IgD-negative memory B cell (primary cell): Measurements from ENCODE around the gene CD33. TPM values are rescaled to one million over a fixed set of nuclear protein-coding genes. Genes with fewer than 3 reads are reported as not detected.
A peak's percentile ranks its signal among the peaks of the same experiment; 100 is the strongest.
"Not testable (repeated sequence)": the region's sequence is repeated elsewhere in the genome, so short reads cannot be mapped to it uniquely, and the experiment has no call there.

Experiments
- H3K27ac Mint-ChIP-seq, 3 donors: one replicate each; pipeline ENCODE4 v1.8.0; 2020 to 2022; ENCODE audit warnings: mild to moderate bottlenecking in 3 of 3, mixed read lengths in 3 of 3, moderate library complexity in 1 of 3
- H3K27me3 Mint-ChIP-seq: one replicate; pipeline ENCODE4 v1.8.0; 2021; ENCODE audit warnings: mixed read lengths
- H3K36me3 Mint-ChIP-seq: one replicate; pipeline ENCODE4 v1.8.0; 2020; ENCODE audit warnings: mild to moderate bottlenecking, mixed read lengths
- H3K4me1 Mint-ChIP-seq, 3 donors: one replicate each; pipeline ENCODE4 v1.8.0; 2020 to 2022; ENCODE audit warnings: mixed read lengths in 3 of 3, mild to moderate bottlenecking in 1 of 3
- H3K4me3 Mint-ChIP-seq, 4 donors: one replicate each; pipeline ENCODE4 v1.8.0; 2020 to 2022; ENCODE audit warnings: mild to moderate bottlenecking in 4 of 4, mixed read lengths in 4 of 4, moderate library complexity in 3 of 4
- H3K9me3 Mint-ChIP-seq, 3 donors: one replicate each; pipeline ENCODE4 v1.8.0; 2020 to 2021; ENCODE audit warnings: mixed read lengths in 3 of 3, mild to moderate bottlenecking in 1 of 3
- polyA plus RNA-seq: library from polyadenylated mRNA; unstranded; fragments of 300-500 nt; fragmentation: Illumina TruSeq; gene quantifications from one replicate; pipeline ENCODE4 v1.2.3, GENCODE V29; 2021

CD33 gene
- 0.55 TPM for polyA plus RNA-seq

DNA sequence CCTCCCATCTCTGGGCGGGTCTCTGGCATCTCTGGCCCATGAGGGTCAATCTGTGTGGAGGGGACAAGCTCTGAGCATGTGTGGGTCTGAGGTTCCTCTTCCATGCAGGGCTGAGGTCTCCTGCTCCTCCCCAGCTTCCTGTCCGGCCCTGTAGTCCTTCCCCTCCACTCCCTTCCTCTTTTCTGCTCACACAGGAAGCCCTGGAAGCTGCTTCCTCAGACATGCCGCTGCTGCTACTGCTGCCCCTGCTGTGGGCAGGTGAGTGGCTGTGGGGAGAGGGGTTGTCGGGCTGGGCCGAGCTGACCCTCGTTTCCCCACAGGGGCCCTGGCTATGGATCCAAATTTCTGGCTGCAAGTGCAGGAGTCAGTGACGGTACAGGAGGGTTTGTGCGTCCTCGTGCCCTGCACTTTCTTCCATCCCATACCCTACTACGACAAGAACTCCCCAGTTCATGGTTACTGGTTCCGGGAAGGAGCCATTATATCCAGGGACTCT is at the start of gene CD33:
Gene CD33 (plus strand): TSS at position 183 of the 496 bp plus-strand sequence. CDS start 39 bp downstream, at position 222.
- H3K27me3 Mint-ChIP-seq: peaks cover 26% of the 10 kb centered on the region
- H3K4me1 Mint-ChIP-seq, H3K4me3 Mint-ChIP-seq, H3K27ac Mint-ChIP-seq, H3K36me3 Mint-ChIP-seq, H3K9me3 Mint-ChIP-seq: not testable (repeated sequence)

DNA sequence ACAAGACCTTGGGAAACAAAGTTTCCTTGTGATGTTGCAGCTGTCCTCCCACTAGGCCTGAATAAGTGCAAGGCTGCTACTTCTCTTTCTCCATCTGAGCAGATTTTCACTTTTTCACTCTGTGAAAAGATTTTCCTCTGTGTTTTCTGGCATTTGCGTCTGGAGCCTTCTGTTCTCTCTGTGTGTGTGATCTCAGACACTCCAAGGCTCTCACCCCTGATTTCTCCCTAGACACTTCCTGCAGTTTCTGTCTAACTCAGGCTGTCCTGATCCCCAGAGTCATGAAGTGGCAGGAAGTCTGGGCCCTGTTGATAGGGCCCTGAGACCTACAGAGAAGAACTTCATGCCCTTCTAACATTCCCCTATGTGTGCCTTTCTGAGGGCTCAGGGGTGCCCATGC is 45.6 kb upstream of the CD33 start:
- peak overlapping the region in 1 of 4 donors; percentile 17 for H3K4me3 Mint-ChIP-seq
- H3K27ac Mint-ChIP-seq: peak overlapping the region in 1 of 3 donors; percentile 13
- H3K4me1 Mint-ChIP-seq: no peaks in the 10 kb centered on the region
- no peaks in the 10 kb centered on the region for H3K9me3 Mint-ChIP-seq
- H3K36me3 Mint-ChIP-seq: no peaks in the 10 kb centered on the region
- H3K27me3 Mint-ChIP-seq: peaks cover 5% of the 10 kb centered on the region

DNA sequence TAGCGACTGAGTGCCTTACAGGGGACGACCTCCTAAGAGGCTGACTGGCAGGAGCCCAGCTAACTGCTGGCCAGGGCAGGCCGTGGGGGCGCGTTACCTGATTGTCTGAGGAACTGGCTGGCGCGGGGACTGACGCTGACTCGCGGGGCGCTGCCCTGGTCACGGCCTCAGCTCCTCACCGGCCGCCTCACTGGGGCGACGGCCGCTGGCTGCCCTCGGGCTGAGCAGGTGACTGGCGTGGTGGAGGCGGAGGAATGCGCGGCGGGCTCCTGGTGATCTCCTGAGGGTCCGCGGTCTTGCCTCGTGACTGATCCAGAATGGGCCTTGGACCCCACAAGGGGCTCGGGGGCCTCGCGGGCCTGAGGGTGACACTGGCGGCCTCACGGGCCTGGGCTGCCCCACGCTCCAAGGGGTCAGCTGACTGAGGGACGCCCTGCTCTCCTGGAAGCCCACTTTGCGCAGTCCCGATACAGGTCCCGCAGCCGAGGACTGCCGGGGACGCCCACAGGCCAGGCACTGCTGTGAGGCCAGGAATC is 43.4 kb upstream of the CD33 start:
- Mint-ChIP-seq H3K4me1 (no peaks in the 10 kb centered on the region), H3K36me3 (no peaks in the 10 kb centered on the region), H3K4me3 (no peak overlapping the region), H3K27ac (no peak overlapping the region), H3K27me3 (peaks cover 14% of the 10 kb centered on the region), H3K9me3 (no peaks in the 10 kb centered on the region)

DNA sequence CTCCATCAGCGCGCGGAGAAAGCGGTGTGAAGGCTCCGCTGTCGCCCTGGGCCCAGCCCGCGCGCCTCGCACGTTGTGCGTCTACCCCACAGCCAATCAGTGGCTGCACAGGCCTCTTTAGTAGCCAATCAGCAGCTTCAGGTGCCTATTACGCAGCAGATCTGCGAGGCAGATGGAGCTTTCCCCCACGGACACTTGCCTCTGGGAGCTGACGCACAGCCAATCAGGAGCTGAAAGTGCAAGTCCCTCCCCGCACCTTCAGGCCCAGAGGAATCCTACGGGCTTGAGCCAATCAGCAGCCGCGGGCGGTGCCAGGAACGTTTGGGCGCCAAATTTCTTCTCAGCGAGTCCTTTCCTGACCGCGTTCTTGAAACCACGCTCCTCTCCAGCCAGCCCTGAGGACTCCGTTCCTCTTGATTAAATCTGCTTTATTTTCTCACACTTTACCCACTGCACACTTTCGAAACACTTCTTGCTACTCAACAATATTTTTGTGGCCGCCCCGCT is 42.9 kb upstream of the CD33 start:
- H3K27ac Mint-ChIP-seq: no peak overlapping the region

DNA sequence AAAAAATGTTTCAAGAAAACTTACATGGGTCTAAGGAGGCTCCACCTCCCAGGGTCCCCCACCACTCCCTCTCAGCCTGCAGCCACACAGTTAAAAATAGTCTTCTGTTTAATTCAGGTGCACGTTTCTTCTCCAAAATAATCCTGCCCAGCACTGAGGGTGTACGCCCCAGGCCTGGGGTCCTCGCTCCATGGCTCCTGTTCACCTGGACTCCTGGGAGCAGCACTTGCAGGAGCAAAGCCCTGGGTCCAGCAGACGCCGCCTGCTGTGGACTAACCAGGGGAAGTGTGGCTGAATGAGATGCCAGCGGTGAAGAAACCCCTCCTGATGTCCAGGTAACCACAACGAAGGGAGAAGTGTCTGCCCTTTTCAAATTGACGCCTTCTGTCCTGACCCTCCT is 41.3 kb upstream of the CD33 start:
- no peak overlapping the region for H3K27ac Mint-ChIP-seq
- peaks cover 0 to 2% (median 0%) of the 10 kb centered on the region in 3 donors for H3K9me3 Mint-ChIP-seq
- peaks cover 16% of the 10 kb centered on the region for H3K27me3 Mint-ChIP-seq
- H3K4me1 Mint-ChIP-seq: no peaks in the 10 kb centered on the region
- no peaks in the 10 kb centered on the region for H3K36me3 Mint-ChIP-seq
- H3K4me3 Mint-ChIP-seq: no peak overlapping the region

More for the DNA sequence above, 42.9 kb upstream of the CD33 start:
- Mint-ChIP-seq H3K27me3 (peaks cover 14% of the 10 kb centered on the region), H3K36me3 (no peaks in the 10 kb centered on the region), H3K9me3 (no peaks in the 10 kb centered on the region), H3K4me1 (no peaks in the 10 kb centered on the region), H3K4me3 (peak overlapping the region in 1 of 4 donors; percentile 17)

DNA sequence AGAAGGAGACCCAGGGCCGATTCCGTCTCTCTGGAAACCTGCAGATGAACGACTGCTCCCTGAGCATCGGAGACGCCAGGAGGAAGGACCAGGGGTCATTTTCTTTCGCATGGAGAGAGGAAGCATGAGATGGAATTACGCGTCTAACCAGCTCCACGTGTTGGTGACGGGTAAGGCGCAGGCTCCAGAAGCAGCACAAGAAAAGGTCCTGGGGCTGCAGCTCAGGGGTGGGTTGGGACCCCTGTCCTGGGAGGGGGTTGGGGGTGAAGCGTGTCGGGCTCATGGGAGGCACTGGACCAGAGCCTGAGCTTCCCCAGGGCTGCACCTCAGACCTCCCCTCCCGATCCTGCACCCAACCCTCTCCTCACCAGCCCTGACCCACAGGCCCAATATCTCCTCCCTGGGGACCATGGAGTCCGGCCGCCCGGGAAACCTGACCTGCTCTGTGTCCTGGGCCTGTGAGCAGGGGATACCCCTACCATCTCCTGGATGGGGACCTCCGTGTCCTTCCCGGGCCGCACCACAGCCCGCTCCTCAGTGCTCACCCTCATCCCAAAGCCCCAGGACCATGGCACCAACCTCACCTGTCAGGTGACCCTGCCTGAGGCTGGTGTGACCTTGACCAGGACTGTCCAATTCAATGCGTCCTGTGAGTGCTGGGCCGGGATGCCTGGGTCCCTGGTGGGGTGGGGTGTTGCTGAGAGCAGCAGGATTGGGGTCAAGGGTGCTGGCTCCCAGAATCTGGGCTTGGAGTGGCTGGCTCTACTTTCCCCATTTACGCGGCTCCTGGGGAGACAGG is 39.6 kb upstream of the CD33 start:
- peaks cover 17% of the 10 kb centered on the region for H3K27me3 Mint-ChIP-seq
- H3K9me3 Mint-ChIP-seq: peaks cover 0 to 2% (median 0%) of the 10 kb centered on the region in 3 donors
- no peak overlapping the region for H3K4me3 Mint-ChIP-seq
- no peaks in the 10 kb centered on the region for H3K4me1 Mint-ChIP-seq
- H3K27ac Mint-ChIP-seq: peak overlapping the region in 1 of 3 donors; percentile 43
- H3K36me3 Mint-ChIP-seq: no peaks in the 10 kb centered on the region

DNA sequence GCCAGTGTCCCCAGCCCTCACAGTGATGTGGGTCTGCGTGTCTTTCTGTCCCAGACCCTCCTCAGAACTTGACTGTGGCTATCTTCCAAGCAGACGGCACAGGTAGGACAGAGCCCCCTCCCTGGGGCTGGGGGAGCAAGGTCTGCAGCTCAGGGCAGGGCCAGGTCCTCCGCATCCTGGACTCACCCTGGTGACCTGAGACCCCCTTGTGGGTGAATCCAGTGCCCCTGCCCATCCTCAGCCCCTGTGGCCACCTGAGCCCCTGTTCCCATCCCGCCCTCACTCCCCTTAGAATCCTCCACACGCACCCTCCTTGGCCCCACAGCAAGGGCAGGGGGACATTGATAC is 39.0 kb upstream of the CD33 start:
- H3K4me1 Mint-ChIP-seq: no peaks in the 10 kb centered on the region
- H3K9me3 Mint-ChIP-seq: peaks cover 0 to 2% (median 0%) of the 10 kb centered on the region in 3 donors
- H3K4me3 Mint-ChIP-seq: no peak overlapping the region
- no peaks in the 10 kb centered on the region for H3K36me3 Mint-ChIP-seq
- H3K27me3 Mint-ChIP-seq: peaks cover 20% of the 10 kb centered on the region
- H3K27ac Mint-ChIP-seq: no peak overlapping the region

DNA sequence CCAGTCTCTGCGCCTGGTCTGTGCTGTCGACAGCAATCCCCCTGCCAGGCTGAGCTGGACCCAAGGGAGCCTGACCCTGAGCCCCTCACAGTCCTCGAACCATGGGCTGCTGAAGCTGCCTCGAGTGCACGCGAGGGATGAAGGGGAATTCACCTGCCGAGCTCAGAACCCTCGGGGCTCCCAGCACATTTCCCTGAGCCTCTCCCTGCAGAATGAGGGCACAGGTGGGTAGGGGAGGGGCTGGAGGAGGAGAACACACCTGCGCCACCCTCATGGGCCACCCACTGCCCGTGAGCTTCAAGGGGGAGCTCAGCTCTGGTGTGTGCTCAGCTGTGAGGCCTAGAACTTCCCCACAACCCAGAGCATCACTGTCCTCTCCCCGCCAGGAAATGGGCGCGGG is 38.6 kb upstream of the CD33 start:
- Mint-ChIP-seq H3K36me3 (no peaks in the 10 kb centered on the region), H3K9me3 (peaks cover 0 to 2% (median 0%) of the 10 kb centered on the region in 3 donors), H3K4me3 (no peak overlapping the region), H3K4me1 (no peaks in the 10 kb centered on the region), H3K27ac (no peak overlapping the region), H3K27me3 (peaks cover 20% of the 10 kb centered on the region)

DNA sequence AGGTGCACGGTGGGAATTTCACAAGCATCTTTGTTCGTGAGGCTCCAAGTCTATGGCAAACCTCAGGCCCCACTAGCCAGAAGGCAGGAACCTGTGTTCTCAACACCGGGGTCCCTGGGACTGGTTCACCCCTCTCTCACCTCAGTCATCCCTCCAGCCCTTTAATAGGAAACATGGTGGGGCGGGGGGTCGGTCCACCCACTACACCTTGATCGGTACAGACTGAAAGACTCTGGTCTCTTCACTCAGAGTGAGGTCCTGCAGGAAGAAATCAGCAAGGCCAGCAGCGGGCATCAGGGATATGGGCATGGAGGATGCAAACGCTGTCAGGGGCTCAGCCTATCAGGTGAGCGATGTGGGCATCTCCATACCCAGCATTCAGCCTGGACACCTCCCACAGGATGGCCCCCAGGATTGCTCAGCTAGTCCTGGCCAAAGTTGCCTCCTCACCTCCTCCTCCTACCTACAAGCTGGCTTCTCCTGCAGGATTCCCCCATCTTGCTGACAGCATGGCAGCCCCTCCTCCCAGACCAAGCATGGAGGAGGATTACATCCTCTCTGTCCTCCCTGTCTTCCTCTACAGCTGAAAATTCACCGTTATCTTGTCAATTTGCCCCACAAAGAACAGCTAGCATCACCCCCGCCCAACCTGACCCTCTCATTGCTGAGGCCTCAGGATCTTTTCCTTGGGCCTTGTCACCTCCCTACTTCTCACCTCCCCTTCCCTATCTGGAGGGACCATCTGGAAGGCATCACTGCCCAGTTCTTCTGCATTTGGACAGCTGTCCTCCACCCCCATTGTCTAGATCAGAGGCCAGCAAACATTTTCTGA is 37.3 kb upstream of the CD33 start:
- no peak overlapping the region for H3K4me3 Mint-ChIP-seq
- H3K36me3 Mint-ChIP-seq: no peaks in the 10 kb centered on the region
- H3K9me3 Mint-ChIP-seq: peaks cover 0 to 2% (median 0%) of the 10 kb centered on the region in 3 donors
- H3K4me1 Mint-ChIP-seq: no peaks in the 10 kb centered on the region
- peaks cover 21% of the 10 kb centered on the region for H3K27me3 Mint-ChIP-seq
- no peak overlapping the region for H3K27ac Mint-ChIP-seq

DNA sequence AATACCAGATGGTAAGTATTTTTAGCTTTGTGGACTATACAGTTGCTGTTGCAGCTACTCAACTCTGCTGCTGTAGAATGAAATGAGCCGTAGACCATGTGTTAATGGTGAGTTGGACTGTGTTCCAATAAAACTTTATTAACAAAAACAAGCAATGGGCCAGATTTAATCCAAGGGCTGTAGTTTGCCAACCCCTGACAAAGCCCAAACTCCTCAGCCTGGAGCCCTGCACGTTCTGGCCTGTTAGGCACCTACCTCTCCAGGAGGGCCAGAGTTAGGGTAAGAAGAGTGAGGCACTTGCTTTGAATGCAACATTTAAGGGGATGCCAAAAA is 36.7 kb upstream of the CD33 start:
- Mint-ChIP-seq H3K27me3 (peaks cover 21% of the 10 kb centered on the region), H3K4me1 (no peaks in the 10 kb centered on the region), H3K27ac (no peak overlapping the region), H3K36me3 (no peaks in the 10 kb centered on the region), H3K9me3 (peaks cover 0 to 2% (median 0%) of the 10 kb centered on the region in 3 donors), H3K4me3 (no peak overlapping the region)

DNA sequence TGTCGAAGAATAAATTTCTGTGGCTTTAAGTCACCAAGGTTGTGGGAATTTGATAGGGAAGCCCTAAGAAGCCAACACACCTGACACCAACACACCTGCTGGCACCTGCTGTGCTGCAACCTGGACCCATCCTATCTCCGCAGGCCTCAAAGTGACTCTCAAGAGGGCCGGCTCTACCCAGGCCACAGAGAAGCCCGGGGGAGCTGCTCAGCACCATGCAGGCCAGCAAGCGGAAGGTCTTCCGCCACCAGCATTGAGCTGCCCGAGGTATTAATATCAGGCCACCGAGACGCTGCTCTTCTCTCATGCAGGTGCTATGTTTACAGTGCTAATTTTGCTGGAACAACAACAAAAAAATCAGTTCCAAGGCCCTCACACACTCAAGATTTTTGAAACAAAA is 32.2 kb upstream of the CD33 start:
- H3K4me1 Mint-ChIP-seq: no peaks in the 10 kb centered on the region
- H3K36me3 Mint-ChIP-seq: no peaks in the 10 kb centered on the region
- H3K27ac Mint-ChIP-seq: no peak overlapping the region
- H3K27me3 Mint-ChIP-seq: peaks cover 6% of the 10 kb centered on the region
- peaks cover 0 to 2% (median 0%) of the 10 kb centered on the region in 3 donors for H3K9me3 Mint-ChIP-seq
- no peak overlapping the region for H3K4me3 Mint-ChIP-seq

DNA sequence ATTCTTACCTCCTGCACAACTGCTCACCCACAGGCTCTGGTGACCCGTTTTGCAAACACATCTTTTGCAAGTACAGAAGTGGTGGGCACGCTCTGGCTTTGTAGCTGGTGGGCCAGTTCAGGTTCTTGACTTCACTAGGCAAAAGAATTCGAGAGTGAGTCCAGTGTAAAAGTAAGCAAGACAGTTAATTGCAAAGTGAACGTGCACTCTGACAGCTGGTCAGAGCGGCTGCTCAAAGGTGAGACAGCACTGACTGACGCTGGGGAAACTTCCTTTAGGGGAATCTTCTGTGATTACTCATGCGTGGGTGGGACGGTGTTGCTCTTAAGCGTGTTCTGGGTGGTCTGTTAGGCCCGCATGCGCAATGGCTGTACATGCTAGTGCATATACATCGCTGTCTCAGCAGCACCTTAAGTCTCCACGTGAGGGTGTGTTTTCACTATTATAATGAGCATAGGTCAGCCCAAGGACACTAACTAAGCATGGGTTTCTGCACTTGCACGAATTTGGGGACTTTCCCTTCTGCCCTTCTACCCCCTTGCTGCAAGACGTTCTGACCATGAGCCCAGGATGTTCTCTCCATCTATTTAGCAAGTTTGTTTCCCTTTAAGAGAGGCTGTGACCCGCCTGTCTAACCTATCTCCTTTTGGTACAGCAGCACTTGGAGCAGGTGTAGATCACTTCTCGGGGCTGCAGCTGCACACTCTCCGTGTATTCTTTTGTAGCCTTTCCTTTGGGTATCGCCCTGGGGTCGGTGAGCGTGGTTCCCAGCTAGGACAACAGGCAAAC is 30.2 kb upstream of the CD33 start:
- Mint-ChIP-seq H3K4me3 (no peak overlapping the region), H3K27ac (no peak overlapping the region), H3K9me3 (no peaks in the 10 kb centered on the region), H3K27me3 (peaks cover 12% of the 10 kb centered on the region), H3K4me1 (no peaks in the 10 kb centered on the region), H3K36me3 (no peaks in the 10 kb centered on the region)

DNA sequence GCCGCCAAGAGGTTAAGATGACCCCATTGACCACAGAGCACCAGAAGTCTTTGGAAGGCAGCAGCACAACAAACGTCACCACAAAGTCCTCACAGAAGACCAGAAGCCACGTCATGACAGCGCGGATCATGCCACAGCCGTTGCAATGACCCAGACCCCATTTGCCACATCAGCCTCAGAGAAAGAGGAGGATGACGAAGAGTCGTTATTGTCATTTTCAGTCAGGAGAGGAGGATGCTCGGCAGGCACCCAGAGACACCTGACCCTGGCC is 29.6 kb upstream of the CD33 start:
- Mint-ChIP-seq H3K4me3 (no peak overlapping the region), H3K27me3 (peaks cover 14% of the 10 kb centered on the region), H3K9me3 (no peaks in the 10 kb centered on the region), H3K36me3 (no peaks in the 10 kb centered on the region), H3K4me1 (no peaks in the 10 kb centered on the region), H3K27ac (no peak overlapping the region)

DNA sequence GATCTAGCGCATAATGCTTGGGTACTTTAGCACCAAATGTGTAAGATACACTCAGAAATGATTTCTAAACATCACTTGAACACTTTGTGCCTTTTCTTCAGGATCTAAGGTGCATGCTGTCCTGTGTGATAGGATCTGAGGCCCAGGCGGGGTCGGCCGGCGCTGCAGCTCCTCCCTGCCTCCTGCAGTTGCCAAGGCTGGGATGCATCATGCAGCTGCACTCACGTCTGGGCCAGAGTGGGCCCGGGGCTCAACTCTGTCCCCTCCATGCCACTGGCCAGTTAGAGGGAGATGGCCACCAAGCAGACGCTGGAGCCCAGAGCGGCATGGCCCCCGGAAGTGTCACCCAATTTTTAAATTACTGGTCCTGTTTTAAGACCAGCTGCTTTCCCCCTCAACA is 29.3 kb upstream of the CD33 start:
- no peaks in the 10 kb centered on the region for H3K9me3 Mint-ChIP-seq
- no peaks in the 10 kb centered on the region for H3K4me1 Mint-ChIP-seq
- H3K36me3 Mint-ChIP-seq: no peaks in the 10 kb centered on the region
- H3K4me3 Mint-ChIP-seq: no peak overlapping the region
- H3K27me3 Mint-ChIP-seq: peaks cover 16% of the 10 kb centered on the region
- no peak overlapping the region for H3K27ac Mint-ChIP-seq

DNA sequence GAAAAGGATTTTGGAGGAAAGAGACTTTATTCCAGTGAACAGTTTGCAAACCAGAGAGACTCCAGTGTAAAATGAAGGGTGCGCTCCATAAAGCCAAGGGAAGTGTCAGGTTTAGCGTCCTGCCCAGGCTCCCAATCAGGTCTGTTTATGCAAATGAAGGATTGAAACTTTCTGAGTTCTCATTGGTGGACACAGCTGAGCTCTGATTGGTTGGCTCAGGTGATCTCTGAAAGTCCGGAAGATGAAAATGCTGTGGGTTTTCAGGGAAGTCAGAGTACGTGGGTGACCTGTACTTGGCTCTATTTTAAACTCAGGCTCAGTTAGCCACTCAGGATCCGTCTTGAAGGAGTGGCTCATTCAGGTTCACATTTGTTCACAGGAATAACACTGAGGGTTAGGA is 28.7 kb upstream of the CD33 start:
- Mint-ChIP-seq H3K27ac (no peak overlapping the region), H3K9me3 (no peaks in the 10 kb centered on the region), H3K4me3 (no peak overlapping the region), H3K36me3 (no peaks in the 10 kb centered on the region), H3K4me1 (no peaks in the 10 kb centered on the region), H3K27me3 (peaks cover 15% of the 10 kb centered on the region)
